HepG2 (cell line): ENCODE results near the gene F7. TPM values are rescaled to one million over a fixed set of nuclear protein-coding genes. Genes with fewer than 3 reads are reported as not detected.

ENCODE experiments used
- ATAC-seq: fragments of 200-7000 bp; cut with Tn5 transposase; 3 replicates; pipeline ENCODE4 v1.9.1; 2020; ENCODE audit warnings: mild to moderate bottlenecking, moderate library complexity
- BruUV-seq: library from RNA; stranded (reverse); fragments of 400-500 nt; replicated peaks from 2 replicates; lab custom pipeline; 2021; lab: Mats Ljungman, UMichigan
- CTCF ChIA-PET: fragments of 300-600 bp; formaldehyde crosslinking; extraction: SDS; loops from one replicate; lab custom pipeline; 2021; ENCODE audit warnings: low total read pairs, inconsistent platforms, low intra/inter-chr PET ratio; lab: Yijun Ruan, JAX
- POLR2A ChIA-PET: fragments of 350-600 bp; sonication (Branson Sonifier 250); formaldehyde crosslinking; loops from one replicate; lab custom pipeline; 2020; ENCODE audit warnings: antibody characterized with exemption, inconsistent platforms; lab: Yijun Ruan, JAX
- DNase-seq: peaks from one replicate; pipeline ENCODE4 v3.0.0-alpha.2; 2015; ENCODE audit warnings: low spot score
- FAIRE-seq: peaks from 3 replicates; lab custom pipeline; 2011; peaks lifted over from hg19 to GRCh38; lab: Jason Lieb, UNC
- H2AFZ ChIP-seq: one replicate; pipeline ENCODE4 v1.6.1; 2011; ENCODE audit warnings: low read length, inconsistent platforms
- H3K27ac ChIP-seq: fragments of 300-600 bp; 3 replicates; pipeline ENCODE4 v1.8.0; 2011; ENCODE audit warnings: mixed run types, mild to moderate bottlenecking, mixed read lengths, low read length, inconsistent platforms; ENCODE audit not compliant: insufficient read depth; ENCODE audit errors: extremely low read length
- H3K27me3 ChIP-seq, 2 experiments: fragments of 200-600 bp in 1 of 2; 2 replicates in 1 of 2; 3 replicates in 1 of 2; pipeline versions ENCODE4 v1.6.0 to v1.8.0; 2011; ENCODE audit warnings: low read length in 2 of 2, mild to moderate bottlenecking in 2 of 2, moderate library complexity in 2 of 2, inconsistent platforms in 1 of 2; ENCODE audit not compliant: insufficient read depth in 2 of 2, control insufficient read depth in 1 of 2
- H3K36me3 ChIP-seq, 2 experiments: fragments of 200-600 bp in 1 of 2; replicated peaks in 1 of 2; 2 replicates in 1 of 2; 3 replicates in 1 of 2; pipeline versions ENCODE4 v1.5.1 to v1.8.0; 2011; ENCODE audit warnings: low read length in 2 of 2, inconsistent platforms in 1 of 2; ENCODE audit not compliant: insufficient read depth in 2 of 2, control insufficient read depth in 1 of 2
- H3K4me1 ChIP-seq: 2 replicates; pipeline ENCODE4 v1.5.1; 2012; ENCODE audit warnings: low read length, inconsistent platforms; ENCODE audit not compliant: insufficient read depth
- H3K4me2 ChIP-seq: 2 replicates; pipeline ENCODE4 v1.6.0; 2011; ENCODE audit warnings: low read depth, low read length, inconsistent platforms
- H3K4me3 ChIP-seq, 3 experiments: fragments of 200-600 bp in 1 of 3; sonication (generic), shearing (Covaris generic) in 1 of 3; replicated peaks in 1 of 3; 2 replicates each; pipeline ENCODE4 v1.5.1; 2011 to 2016; ENCODE audit warnings: low read length in 3 of 3, inconsistent platforms in 2 of 3, low read depth in 2 of 3, mild to moderate bottlenecking in 2 of 3, control low read depth in 1 of 3, mixed read lengths in 1 of 3; ENCODE audit not compliant: insufficient read depth in 1 of 3
- H3K79me2 ChIP-seq: one replicate; pipeline ENCODE4 v1.6.1; 2011; ENCODE audit warnings: low read length, inconsistent platforms; ENCODE audit not compliant: insufficient read depth
- H3K9ac ChIP-seq: 2 replicates; pipeline ENCODE4 v1.6.0; 2011; ENCODE audit warnings: mild to moderate bottlenecking, low read depth, low read length, inconsistent platforms; ENCODE audit not compliant: insufficient read depth
- H3K9me3 ChIP-seq: 2 replicates; pipeline ENCODE4 v1.5.1; 2012; ENCODE audit warnings: mild to moderate bottlenecking, low read length
- H4K20me1 ChIP-seq: 2 replicates; pipeline ENCODE4 v1.6.0; 2011; ENCODE audit warnings: inconsistent platforms, mild to moderate bottlenecking, low read length, moderate library complexity; ENCODE audit not compliant: insufficient read depth
- AGO2 ChIP-seq: fragments of 200-400 bp; formaldehyde crosslinking; optimal IDR thresholded peaks from 2 replicates; pipeline ENCODE3; 2017; ENCODE audit warnings: mild to moderate bottlenecking, low read depth, low read length, moderate library complexity
- KDM5A ChIP-seq: fragments of 200-600 bp; sonication (generic); IDR thresholded peaks from 2 replicates; pipeline ENCODE4 v1.7.0; 2018; ENCODE audit warnings: antibody characterized with exemption, mild to moderate bottlenecking, low read length, borderline replicate concordance
- NR1H2 ChIP-seq: sonication (generic); formaldehyde crosslinking; IDR thresholded peaks from 2 replicates; pipeline ENCODE4 v1.8.1; 2022; ENCODE audit warnings: low read depth, missing genetic modification reagents, borderline replicate concordance
- WGBS: methylation state at CpG from one replicate; pipeline ENCODE4 v1.1.6; 2017; ENCODE audit warnings: low lambda C conversion rate; 5-methylcytosine and 5-hydroxymethylcytosine counted together
- in situ Hi-C: cut with HindIII; loops from 2 replicates; pipeline ENCODE4 v1.10.0; 2017; ENCODE audit warnings: low pct_unique_long_range_greater_than_20kb; ENCODE audit not compliant: extremely low pct_ligation_motif_present
- intact Hi-C: fragments of 100-400 bp; cut with micrococcal nuclease; formaldehyde crosslinking; loops from one replicate; pipeline ENCODE4 v1.10.0; 2022; ENCODE audit not compliant: unreplicated experiment
- polyA plus RNA-seq, 8 experiments: library from polyadenylated mRNA; depleted of rRNA in 3 of 8; stranded (reverse) in 7 of 8; unstranded in 1 of 8; fragments of >200 nt; fragmentation: Illumina TruSeq in 4 of 8; extraction: Trizol in 4 of 8; gene quantifications; 2 replicates each; pipeline versions ENCODE4 v1.2.1 to v1.2.3, GENCODE V29; 2011 to 2016; ENCODE audit warnings: low read depth in 4 of 8, missing spikeins in 1 of 8, mixed read lengths in 1 of 8; ENCODE audit not compliant: insufficient read depth in 1 of 8
- total RNA-seq, 5 experiments: library from RNA; depleted of rRNA; stranded (reverse); fragments of >200 nt; fragmentation: Illumina TruSeq; extraction: Trizol; gene quantifications; 2 replicates each; pipeline ENCODE4 v1.2.3, GENCODE V29; 2016; ENCODE audit warnings: low read depth in 1 of 5

The F7 gene
- total and polyA plus RNA-seq, 2 of the 13 experiments (the other 11 are each of a cell fraction or from before 2014, with no cell fraction given), result 12.6 to 26.5 TPM

GRCh38 chr13:113080361-113080831 lies 25.2 kb upstream of the F7 start:
- intact Hi-C loops, result no loop called here
- H4K20me1 ChIP-seq, result no peaks in the 10 kb centered on the region
- H3K4me3 ChIP-seq, result no peak overlapping the region
- no peak overlapping the region for H3K9ac ChIP-seq
- in situ Hi-C loops, result no loop called here
- H3K27me3 ChIP-seq, result no peaks in the 10 kb centered on the region
- ChIA-PET CTCF (no interaction called here), POLR2A (no interaction called here)
- TF ChIP-seq AGO2, result peak; percentile 71
- no peak for TF ChIP-seq KDM5A
- TF ChIP-seq, all 625 proteins: peak for 1
- Histone ChIP-seq H3K4me1 (no peaks in the 10 kb centered on the region), H3K79me2 (no peaks in the 10 kb centered on the region), H3K36me3 (peaks cover 10 to 30% of the 10 kb centered on the region in 2 experiments; a peak in 4 of 5 replicates), H3K27ac (no peak overlapping the region), H2AFZ (no peak overlapping the region), H3K9me3 (no peaks in the 10 kb centered on the region), H3K4me2 (no peak overlapping the region)
- no peak for ATAC-seq
- WGBS, result 100% methylated on average over 4 of the region's 18 CpGs
- no peak for FAIRE-seq
- no peak for DNase-seq
- BruUV-seq, result no TSS peak

GRCh38 chr13:113080901-113081521 lies 24.6 kb upstream of the F7 start:
- ATAC-seq (no peak), DNase-seq (no peak), FAIRE-seq (no peak)
- H3K4me2 ChIP-seq, result no peak overlapping the region
- no peaks in the 10 kb centered on the region for H3K27me3 ChIP-seq
- no peaks in the 10 kb centered on the region for H3K79me2 ChIP-seq
- peaks cover 8 to 25% of the 10 kb centered on the region in 2 experiments; a peak in 4 of 5 replicates for H3K36me3 ChIP-seq
- no peak overlapping the region for H3K4me3 ChIP-seq
- H3K9ac ChIP-seq, result no peak overlapping the region
- no peak overlapping the region for H3K27ac ChIP-seq
- no peak overlapping the region for H2AFZ ChIP-seq
- ChIA-PET POLR2A (no interaction called here), CTCF (no interaction called here)
- no peaks in the 10 kb centered on the region for H4K20me1 ChIP-seq
- H3K9me3 ChIP-seq, result no peaks in the 10 kb centered on the region
- in situ Hi-C loops (no loop called here), intact Hi-C loops (no loop called here)
- no TSS peak for BruUV-seq
- WGBS, result 81% methylated on average over 9 of the region's 25 CpGs
- no peaks in the 10 kb centered on the region for H3K4me1 ChIP-seq
- TF ChIP-seq AGO2, result peak; percentile 9
- no peak for TF ChIP-seq NR1H2 (CRISPR knock-in tag)
